ENCODE data around the gene KPNA1. TPM values are rescaled to one million over a fixed set of nuclear protein-coding genes. Genes with fewer than 3 reads are reported as not detected.

KPNA1 gene
- total and polyA plus RNA-seq, 2 of the 13 experiments (the other 11 are each of a cell fraction or from before 2014, with no cell fraction given): 15.4 to 30.0 TPM

DNA sequence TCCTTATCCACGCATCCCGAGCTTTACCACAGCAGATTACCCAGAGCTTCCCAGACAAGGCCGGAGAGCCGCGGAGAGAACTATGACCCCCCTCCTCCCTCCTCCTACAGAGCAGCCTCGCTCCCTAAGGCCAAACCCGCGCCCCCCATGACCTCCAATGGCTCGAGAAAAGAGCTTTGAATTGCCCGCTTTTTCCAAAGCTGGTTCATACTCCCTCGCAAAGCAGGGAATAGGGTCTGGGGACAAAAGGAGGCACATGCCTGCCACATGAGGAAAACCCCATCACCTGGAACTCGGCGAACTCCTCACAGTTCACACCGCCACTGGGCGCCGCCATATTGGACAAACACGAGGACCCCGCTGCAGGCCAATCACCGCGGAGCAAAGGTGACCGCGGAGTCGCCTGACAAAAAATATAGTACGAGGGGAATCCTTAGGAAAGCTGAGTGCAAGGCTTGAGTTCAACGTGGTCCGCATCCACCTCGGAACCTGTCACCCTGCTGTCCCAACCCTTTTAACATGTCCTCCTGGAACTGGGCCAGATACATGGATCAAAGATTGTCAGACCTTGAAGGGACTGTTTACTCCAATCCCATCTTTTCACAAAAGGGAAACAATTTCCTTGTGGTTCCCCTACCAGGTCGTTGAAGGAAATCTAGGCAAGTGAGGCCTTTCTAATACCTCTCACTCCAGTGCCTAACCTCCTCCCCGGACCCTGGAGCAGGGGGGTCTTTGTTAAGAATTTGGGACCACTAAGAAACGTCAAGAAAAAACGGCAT lies 131.7 kb downstream of the KPNA1 start, which contains the start of gene MIX23 (continued):
- TF ChIP-seq, protein P1, sequence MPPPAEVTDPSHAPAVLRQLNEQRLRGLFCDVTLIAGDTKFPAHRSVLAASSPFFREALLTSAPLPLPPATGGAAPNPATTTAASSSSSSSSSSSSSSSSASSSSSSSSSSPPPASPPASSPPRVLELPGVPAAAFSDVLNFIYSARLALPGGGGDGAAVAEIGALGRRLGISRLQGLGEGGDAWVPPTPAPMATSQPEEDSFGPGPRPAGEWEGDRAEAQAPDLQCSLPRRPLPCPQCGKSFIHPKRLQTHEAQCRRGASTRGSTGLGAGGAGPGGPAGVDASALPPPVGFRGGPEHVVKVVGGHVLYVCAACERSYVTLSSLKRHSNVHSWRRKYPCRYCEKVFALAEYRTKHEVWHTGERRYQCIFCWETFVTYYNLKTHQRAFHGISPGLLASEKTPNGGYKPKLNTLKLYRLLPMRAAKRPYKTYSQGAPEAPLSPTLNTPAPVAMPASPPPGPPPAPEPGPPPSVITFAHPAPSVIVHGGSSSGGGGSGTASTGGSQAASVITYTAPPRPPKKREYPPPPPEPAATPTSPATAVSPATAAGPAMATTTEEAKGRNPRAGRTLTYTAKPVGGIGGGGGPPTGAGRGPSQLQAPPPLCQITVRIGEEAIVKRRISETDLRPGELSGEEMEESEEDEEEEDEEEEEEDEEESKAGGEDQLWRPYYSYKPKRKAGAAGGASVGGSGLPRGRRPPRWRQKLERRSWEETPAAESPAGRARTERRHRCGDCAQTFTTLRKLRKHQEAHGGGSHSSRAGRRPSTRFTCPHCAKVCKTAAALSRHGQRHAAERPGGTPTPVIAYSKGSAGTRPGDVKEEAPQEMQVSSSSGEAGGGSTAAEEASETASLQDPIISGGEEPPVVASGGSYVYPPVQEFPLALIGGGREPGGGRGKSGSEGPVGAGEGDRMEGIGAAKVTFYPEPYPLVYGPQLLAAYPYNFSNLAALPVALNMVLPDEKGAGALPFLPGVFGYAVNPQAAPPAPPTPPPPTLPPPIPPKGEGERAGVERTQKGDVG (CRISPR knock-in tag; IDR thresholded peaks at IDR 0.05; ENCODE audit: borderline replicate concordance): no peak
- no peak for TF ChIP-seq ZNF234 (CRISPR knock-in tag; conservative IDR thresholded peaks at IDR 0.05)
- TF ChIP-seq ZNF616 (CRISPR knock-in tag; IDR thresholded peaks at IDR 0.05; ENCODE audit: low read depth): peak; percentile 64; the same call in 1 of the 2 replicates
- 0 out of 2 replicates have a peak, but pooled peaks have one; percentile 27 for TF ChIP-seq SOX5 (CRISPR knock-in tag; IDR thresholded peaks at IDR 0.05; ENCODE audit: borderline replicate concordance)
- TF ChIP-seq, protein P2, sequence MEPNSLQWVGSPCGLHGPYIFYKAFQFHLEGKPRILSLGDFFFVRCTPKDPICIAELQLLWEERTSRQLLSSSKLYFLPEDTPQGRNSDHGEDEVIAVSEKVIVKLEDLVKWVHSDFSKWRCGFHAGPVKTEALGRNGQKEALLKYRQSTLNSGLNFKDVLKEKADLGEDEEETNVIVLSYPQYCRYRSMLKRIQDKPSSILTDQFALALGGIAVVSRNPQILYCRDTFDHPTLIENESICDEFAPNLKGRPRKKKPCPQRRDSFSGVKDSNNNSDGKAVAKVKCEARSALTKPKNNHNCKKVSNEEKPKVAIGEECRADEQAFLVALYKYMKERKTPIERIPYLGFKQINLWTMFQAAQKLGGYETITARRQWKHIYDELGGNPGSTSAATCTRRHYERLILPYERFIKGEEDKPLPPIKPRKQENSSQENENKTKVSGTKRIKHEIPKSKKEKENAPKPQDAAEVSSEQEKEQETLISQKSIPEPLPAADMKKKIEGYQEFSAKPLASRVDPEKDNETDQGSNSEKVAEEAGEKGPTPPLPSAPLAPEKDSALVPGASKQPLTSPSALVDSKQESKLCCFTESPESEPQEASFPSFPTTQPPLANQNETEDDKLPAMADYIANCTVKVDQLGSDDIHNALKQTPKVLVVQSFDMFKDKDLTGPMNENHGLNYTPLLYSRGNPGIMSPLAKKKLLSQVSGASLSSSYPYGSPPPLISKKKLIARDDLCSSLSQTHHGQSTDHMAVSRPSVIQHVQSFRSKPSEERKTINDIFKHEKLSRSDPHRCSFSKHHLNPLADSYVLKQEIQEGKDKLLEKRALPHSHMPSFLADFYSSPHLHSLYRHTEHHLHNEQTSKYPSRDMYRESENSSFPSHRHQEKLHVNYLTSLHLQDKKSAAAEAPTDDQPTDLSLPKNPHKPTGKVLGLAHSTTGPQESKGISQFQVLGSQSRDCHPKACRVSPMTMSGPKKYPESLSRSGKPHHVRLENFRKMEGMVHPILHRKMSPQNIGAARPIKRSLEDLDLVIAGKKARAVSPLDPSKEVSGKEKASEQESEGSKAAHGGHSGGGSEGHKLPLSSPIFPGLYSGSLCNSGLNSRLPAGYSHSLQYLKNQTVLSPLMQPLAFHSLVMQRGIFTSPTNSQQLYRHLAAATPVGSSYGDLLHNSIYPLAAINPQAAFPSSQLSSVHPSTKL (CRISPR knock-in tag; IDR thresholded peaks at IDR 0.05): no peak; the same call in none of the 2 replicates
- no peak for TF ChIP-seq ZMYM3 (CRISPR knock-in tag; IDR thresholded peaks at IDR 0.05)
- peak; percentile 70; the same call in 1 of the 2 replicates for TF ChIP-seq SNAPC2 (CRISPR knock-in tag; IDR thresholded peaks at IDR 0.05)
- no peak for TF ChIP-seq HNF4G (IDR thresholded peaks at IDR 0.05; ENCODE audit: borderline replicate concordance, low read depth, low read length)
- TF ChIP-seq HNF4G (CRISPR knock-in tag; IDR thresholded peaks at IDR 0.05; ENCODE audit: borderline replicate concordance, low read depth): no peak; the same call in 1 of the 2 replicates
- TF ChIP-seq, protein P3, sequence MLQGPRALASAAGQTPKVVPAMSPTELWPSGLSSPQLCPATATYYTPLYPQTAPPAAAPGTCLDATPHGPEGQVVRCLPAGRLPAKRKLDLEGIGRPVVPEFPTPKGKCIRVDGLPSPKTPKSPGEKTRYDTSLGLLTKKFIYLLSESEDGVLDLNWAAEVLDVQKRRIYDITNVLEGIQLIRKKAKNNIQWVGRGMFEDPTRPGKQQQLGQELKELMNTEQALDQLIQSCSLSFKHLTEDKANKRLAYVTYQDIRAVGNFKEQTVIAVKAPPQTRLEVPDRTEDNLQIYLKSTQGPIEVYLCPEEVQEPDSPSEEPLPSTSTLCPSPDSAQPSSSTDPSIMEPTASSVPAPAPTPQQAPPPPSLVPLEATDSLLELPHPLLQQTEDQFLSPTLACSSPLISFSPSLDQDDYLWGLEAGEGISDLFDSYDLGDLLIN (CRISPR knock-in tag; IDR thresholded peaks at IDR 0.05; ENCODE audit: borderline replicate concordance): peak; percentile 69; the same call in 1 of the 2 replicates
- TF ChIP-seq ZNF556 (CRISPR knock-in tag; IDR thresholded peaks at IDR 0.05; ENCODE audit: borderline replicate concordance): peak; percentile 78
- no peak; the same call in 1 of the 2 replicates for TF ChIP-seq ZNF230 (CRISPR knock-in tag; IDR thresholded peaks at IDR 0.05)
- TF ChIP-seq ZNF572 (CRISPR knock-in tag; IDR thresholded peaks at IDR 0.05): peak; percentile 70; the same call in 1 of the 2 replicates
- TF ChIP-seq ZBTB7A (CRISPR knock-in tag; IDR thresholded peaks at IDR 0.05): peak; percentile 77; the same call in 1 of the 2 replicates

All from HepG2 (cell line).